ENCODE results near the gene TEX55. TPM values are rescaled to one million over a fixed set of nuclear protein-coding genes. Genes with fewer than 3 reads are reported as not detected.

The TEX55 gene
- total RNA-seq, 1 experiment from 2014 or later, result not detected

DNA sequence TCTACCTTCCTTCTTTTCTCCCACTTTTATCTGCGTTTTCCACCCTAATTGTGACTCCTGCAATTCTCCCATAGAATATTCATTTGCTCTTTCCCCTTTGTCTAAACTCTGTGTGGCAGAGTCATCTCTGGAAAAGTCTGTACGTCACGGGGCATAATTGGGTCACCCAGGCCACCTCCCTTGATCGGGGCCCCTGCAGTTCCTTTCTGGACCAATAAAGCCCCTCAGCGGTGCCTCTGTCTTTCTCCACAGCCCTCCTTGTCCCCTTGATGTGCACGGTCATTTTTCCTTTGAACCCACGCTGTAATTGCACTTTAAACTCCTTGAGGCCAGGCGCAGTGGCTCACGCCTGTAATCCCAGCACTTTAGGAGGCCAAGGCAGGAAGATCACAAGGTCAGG is 38.1 kb downstream of the TEX55 start:
- H3K27ac ChIP-seq (ENCODE audit: low read length), result peak overlapping the region; percentile 37; the same call in 1 of the 2 replicates
- POLR2A ChIA-PET, result no interaction called here
- H3K4me1 ChIP-seq (ENCODE audit: control insufficient read depth, insufficient read depth, low read length), result peaks cover 4% of the 10 kb centered on the region; the same call in 1 of the 2 replicates

GRCh38 chr3:119184796-119185570 is 39.0 kb downstream of the TEX55 start:
- no TSS peak for BruUV-seq (replicated peaks)
- ATAC-seq (peak; percentile 84), DNase-seq (ENCODE audit: low read depth, low spot score) (peak; percentile 2)
- H3K4me1 ChIP-seq (ENCODE audit: control insufficient read depth, insufficient read depth, low read length), result peaks cover 4% of the 10 kb centered on the region; the same call in 1 of the 2 replicates
- in situ Hi-C loops (cut with HindIII; ENCODE audit: low pct_unique_long_range_greater_than_20kb, low sequenced_read_pairs), result no loop called here
- H3K27me3 ChIP-seq (ENCODE audit: control insufficient read depth, insufficient read depth, low read length), result no peaks in the 10 kb centered on the region
- no peak overlapping the region for H3K4me3 ChIP-seq (ENCODE audit: low read depth in 2 of 2, low read length in 2 of 2)
- no peaks in the 10 kb centered on the region for H3K36me3 ChIP-seq (ENCODE audit: control insufficient read depth, insufficient read depth, low read length)
- H3K9me3 ChIP-seq (ENCODE audit: control insufficient read depth, insufficient read depth, low read depth, low read length), result no peaks in the 10 kb centered on the region
- no peak for TF ChIP-seq REST (IDR thresholded peaks at IDR 0.05; ENCODE audit: insufficient read depth in 1 of 2, low read depth in 2 of 2, low read length in 1 of 2)
- TF ChIP-seq POLR2AphosphoS5 (IDR thresholded peaks at IDR 0.05; ENCODE audit: low read depth, low read length), result peak; percentile 46; the same call in 1 of the 2 replicates
- TF ChIP-seq TCF7L2 (IDR thresholded peaks at IDR 0.05; ENCODE audit: low read depth, low read length), result no peak
- POLR2A ChIA-PET, result no interaction called here
- CTCF ChIA-PET, result no interaction called here
- H3K27ac ChIP-seq (ENCODE audit: low read length), result peak overlapping the region; percentile 10
- intact Hi-C loops (cut with micrococcal nuclease; ENCODE audit: unreplicated experiment), result no loop called here

More for the DNA sequence above, 38.1 kb downstream of the TEX55 start:
- in situ Hi-C loops (cut with HindIII; ENCODE audit: low pct_unique_long_range_greater_than_20kb, low sequenced_read_pairs), result no loop called here
- no peak for TF ChIP-seq REST (IDR thresholded peaks at IDR 0.05; ENCODE audit: insufficient read depth in 1 of 2, low read depth in 2 of 2, low read length in 1 of 2)
- TF ChIP-seq SIN3A (IDR thresholded peaks at IDR 0.05; ENCODE audit: borderline replicate concordance, insufficient read depth, low read depth, low read length), result no peak
- no peak for TF ChIP-seq POLR2AphosphoS5 (IDR thresholded peaks at IDR 0.05; ENCODE audit: low read depth, low read length)
- intact Hi-C loops (cut with micrococcal nuclease; ENCODE audit: unreplicated experiment), result no loop called here
- no peak for DNase-seq (ENCODE audit: low read depth, low spot score)
- ATAC-seq, result no peak
- Histone ChIP-seq H3K9me3 (ENCODE audit: control insufficient read depth, insufficient read depth, low read depth, low read length) (no peaks in the 10 kb centered on the region), H3K36me3 (ENCODE audit: control insufficient read depth, insufficient read depth, low read length) (no peaks in the 10 kb centered on the region), H3K27me3 (ENCODE audit: control insufficient read depth, insufficient read depth, low read length) (no peaks in the 10 kb centered on the region), H3K4me3 (ENCODE audit: low read depth in 2 of 2, low read length in 2 of 2) (no peak overlapping the region)
- BruUV-seq (replicated peaks), result no TSS peak
- CTCF ChIA-PET, result no interaction called here
